Measurements from ENCODE around the gene BATF. TPM values are rescaled to one million over a fixed set of nuclear protein-coding genes. Genes with fewer than 3 reads are reported as not detected.

BATF gene
- total and polyA plus RNA-seq, 2 experiments from 2014 or later, result not detected

DNA sequence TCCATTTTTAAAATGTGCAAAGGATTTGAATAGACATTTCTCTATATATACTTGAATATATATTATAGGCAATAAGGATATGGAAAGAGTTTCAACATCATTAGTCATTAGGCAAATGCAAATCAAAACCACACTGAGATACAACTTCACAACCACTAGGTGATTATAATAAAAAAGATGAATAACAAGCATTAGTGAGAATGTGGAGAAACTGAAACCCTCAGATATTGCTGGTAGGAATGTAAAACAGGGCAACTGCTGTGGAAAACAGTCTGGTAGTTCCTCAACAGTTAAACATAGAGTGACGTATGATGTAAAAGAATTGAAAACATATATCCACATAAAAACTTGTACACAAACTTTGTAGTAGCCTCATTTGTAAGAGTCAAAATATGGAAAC lies 11.7 kb upstream of the BATF start (continued):
- TF ChIP-seq, protein P1, sequence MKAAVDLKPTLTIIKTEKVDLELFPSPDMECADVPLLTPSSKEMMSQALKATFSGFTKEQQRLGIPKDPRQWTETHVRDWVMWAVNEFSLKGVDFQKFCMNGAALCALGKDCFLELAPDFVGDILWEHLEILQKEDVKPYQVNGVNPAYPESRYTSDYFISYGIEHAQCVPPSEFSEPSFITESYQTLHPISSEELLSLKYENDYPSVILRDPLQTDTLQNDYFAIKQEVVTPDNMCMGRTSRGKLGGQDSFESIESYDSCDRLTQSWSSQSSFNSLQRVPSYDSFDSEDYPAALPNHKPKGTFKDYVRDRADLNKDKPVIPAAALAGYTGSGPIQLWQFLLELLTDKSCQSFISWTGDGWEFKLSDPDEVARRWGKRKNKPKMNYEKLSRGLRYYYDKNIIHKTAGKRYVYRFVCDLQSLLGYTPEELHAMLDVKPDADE (IDR thresholded peaks at IDR 0.05), result no peak
- no peak for TF ChIP-seq EZH2phosphoT487 (IDR thresholded peaks at IDR 0.05; ENCODE audit: unreplicated experiment)
- TF ChIP-seq ZNF114 (CRISPR knock-in tag; IDR thresholded peaks at IDR 0.05), result no peak
- TF ChIP-seq, protein P2, sequence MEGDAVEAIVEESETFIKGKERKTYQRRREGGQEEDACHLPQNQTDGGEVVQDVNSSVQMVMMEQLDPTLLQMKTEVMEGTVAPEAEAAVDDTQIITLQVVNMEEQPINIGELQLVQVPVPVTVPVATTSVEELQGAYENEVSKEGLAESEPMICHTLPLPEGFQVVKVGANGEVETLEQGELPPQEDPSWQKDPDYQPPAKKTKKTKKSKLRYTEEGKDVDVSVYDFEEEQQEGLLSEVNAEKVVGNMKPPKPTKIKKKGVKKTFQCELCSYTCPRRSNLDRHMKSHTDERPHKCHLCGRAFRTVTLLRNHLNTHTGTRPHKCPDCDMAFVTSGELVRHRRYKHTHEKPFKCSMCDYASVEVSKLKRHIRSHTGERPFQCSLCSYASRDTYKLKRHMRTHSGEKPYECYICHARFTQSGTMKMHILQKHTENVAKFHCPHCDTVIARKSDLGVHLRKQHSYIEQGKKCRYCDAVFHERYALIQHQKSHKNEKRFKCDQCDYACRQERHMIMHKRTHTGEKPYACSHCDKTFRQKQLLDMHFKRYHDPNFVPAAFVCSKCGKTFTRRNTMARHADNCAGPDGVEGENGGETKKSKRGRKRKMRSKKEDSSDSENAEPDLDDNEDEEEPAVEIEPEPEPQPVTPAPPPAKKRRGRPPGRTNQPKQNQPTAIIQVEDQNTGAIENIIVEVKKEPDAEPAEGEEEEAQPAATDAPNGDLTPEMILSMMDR (conservative IDR thresholded peaks at IDR 0.05; ENCODE audit: low read depth in 2 of 2), result no peak

DNA sequence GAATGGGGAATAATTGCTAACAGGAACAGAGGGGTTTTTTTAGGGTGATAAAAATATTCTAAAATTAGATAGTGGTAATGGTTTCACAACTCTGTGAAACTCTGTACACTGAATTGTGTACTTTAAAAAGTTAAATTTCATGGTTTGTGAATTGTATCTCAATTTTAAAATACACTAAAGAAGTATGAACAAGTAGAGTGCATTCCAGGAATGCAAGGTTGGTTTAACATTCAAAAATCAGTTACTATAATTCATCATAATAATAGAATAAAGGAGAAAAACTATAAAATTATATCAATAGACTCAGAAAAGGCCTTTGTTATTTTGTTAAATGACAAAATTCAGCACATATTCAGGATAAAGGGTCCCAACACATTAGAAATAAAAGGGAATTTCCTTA lies 11.1 kb upstream of the BATF start:
- ATAC-seq, result no peak
- H3K4me2 ChIP-seq, result no peak overlapping the region

DNA sequence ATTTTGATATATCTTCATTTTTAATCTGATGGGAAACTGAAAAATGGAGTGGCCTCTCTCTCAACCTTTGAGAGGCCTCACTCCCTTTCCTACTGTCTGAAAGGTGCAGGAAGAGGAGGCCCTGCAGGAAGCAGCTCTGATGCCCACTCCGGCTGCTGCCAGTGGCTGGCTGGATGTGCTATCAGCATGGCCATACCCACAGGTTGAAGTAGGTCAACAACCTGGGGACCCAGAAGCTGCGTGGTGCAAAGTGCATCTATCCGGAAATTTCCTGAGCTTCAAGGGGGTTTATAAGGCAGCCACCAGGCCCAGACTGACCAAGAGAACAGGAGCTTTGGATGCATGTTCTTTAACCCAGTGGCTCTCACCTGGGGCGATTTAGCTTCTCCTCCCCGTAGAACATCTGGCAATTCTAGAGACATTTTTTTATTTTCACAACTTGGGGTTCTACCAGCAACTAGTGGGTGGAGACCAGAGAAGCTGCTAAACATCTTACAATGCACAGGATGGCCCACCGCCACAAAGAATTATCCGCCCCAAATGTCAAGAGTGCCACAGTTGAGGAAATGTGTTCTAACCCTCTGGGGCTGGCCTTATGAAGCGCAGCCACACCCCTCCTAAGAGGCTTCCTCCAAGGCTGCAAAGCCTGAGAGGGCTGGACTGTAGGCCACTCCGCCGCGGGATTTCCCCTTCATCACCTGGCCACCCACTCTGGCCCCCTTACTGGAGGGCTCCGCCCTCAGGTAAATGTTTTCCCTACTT lies 8.2 kb upstream of the BATF start:
- peak; percentile 56 for ATAC-seq
- Histone ChIP-seq H3K79me2 (replicated peaks; ENCODE audit: insufficient read depth) (no peaks in the 10 kb centered on the region), H3K4me3 (no peak overlapping the region), H3K36me3 (ENCODE audit: insufficient read depth) (no peaks in the 10 kb centered on the region), H3K27ac (ENCODE audit: low read depth) (no peak overlapping the region), H4K20me1 (replicated peaks; ENCODE audit: insufficient read depth) (no peaks in the 10 kb centered on the region), H2AFZ (0 out of 2 replicates have a peak overlapping the region, but pooled peaks have one; percentile 97), H3K4me2 (no peak overlapping the region), H3K4me1 (ENCODE audit: insufficient read depth) (peaks cover 11% of the 10 kb centered on the region), H3K27me3 (ENCODE audit: insufficient read depth) (no peaks in the 10 kb centered on the region), H3F3A (replicated peaks; ENCODE audit: low read depth) (0 out of 2 replicates have a peak, but pooled peaks cover 3% of the 10 kb centered on the region), H3K9me2 (ENCODE audit: insufficient read depth) (no peaks in the 10 kb centered on the region)
- peak; percentile 21 for DNase-seq (ENCODE audit: low spot score)
- Mint-ChIP-seq H3K36me3 (ENCODE audit: low read depth) (no peaks in the 10 kb centered on the region), H3K27me3 (ENCODE audit: insufficient read depth, low read depth, poor library complexity) (peaks cover 3% of the 10 kb centered on the region), H3K27ac (no peak overlapping the region), H3K4me3 (no peak overlapping the region), H3K9me3 (peaks cover 4% of the 10 kb centered on the region; the same call in 2 of the 3 replicates), H3K4me1 (peaks cover 9% of the 10 kb centered on the region; the same call in 2 of the 3 replicates)
- TF ChIP-seq CREB1 (CRISPR knock-in tag; IDR thresholded peaks at IDR 0.05; ENCODE audit: low read depth) (no peak), JUNB (IDR thresholded peaks at IDR 0.05; ENCODE audit: unreplicated experiment) (no peak), EZH2phosphoT487 (IDR thresholded peaks at IDR 0.05; ENCODE audit: unreplicated experiment) (no peak)
- TF ChIP-seq, protein P3, sequence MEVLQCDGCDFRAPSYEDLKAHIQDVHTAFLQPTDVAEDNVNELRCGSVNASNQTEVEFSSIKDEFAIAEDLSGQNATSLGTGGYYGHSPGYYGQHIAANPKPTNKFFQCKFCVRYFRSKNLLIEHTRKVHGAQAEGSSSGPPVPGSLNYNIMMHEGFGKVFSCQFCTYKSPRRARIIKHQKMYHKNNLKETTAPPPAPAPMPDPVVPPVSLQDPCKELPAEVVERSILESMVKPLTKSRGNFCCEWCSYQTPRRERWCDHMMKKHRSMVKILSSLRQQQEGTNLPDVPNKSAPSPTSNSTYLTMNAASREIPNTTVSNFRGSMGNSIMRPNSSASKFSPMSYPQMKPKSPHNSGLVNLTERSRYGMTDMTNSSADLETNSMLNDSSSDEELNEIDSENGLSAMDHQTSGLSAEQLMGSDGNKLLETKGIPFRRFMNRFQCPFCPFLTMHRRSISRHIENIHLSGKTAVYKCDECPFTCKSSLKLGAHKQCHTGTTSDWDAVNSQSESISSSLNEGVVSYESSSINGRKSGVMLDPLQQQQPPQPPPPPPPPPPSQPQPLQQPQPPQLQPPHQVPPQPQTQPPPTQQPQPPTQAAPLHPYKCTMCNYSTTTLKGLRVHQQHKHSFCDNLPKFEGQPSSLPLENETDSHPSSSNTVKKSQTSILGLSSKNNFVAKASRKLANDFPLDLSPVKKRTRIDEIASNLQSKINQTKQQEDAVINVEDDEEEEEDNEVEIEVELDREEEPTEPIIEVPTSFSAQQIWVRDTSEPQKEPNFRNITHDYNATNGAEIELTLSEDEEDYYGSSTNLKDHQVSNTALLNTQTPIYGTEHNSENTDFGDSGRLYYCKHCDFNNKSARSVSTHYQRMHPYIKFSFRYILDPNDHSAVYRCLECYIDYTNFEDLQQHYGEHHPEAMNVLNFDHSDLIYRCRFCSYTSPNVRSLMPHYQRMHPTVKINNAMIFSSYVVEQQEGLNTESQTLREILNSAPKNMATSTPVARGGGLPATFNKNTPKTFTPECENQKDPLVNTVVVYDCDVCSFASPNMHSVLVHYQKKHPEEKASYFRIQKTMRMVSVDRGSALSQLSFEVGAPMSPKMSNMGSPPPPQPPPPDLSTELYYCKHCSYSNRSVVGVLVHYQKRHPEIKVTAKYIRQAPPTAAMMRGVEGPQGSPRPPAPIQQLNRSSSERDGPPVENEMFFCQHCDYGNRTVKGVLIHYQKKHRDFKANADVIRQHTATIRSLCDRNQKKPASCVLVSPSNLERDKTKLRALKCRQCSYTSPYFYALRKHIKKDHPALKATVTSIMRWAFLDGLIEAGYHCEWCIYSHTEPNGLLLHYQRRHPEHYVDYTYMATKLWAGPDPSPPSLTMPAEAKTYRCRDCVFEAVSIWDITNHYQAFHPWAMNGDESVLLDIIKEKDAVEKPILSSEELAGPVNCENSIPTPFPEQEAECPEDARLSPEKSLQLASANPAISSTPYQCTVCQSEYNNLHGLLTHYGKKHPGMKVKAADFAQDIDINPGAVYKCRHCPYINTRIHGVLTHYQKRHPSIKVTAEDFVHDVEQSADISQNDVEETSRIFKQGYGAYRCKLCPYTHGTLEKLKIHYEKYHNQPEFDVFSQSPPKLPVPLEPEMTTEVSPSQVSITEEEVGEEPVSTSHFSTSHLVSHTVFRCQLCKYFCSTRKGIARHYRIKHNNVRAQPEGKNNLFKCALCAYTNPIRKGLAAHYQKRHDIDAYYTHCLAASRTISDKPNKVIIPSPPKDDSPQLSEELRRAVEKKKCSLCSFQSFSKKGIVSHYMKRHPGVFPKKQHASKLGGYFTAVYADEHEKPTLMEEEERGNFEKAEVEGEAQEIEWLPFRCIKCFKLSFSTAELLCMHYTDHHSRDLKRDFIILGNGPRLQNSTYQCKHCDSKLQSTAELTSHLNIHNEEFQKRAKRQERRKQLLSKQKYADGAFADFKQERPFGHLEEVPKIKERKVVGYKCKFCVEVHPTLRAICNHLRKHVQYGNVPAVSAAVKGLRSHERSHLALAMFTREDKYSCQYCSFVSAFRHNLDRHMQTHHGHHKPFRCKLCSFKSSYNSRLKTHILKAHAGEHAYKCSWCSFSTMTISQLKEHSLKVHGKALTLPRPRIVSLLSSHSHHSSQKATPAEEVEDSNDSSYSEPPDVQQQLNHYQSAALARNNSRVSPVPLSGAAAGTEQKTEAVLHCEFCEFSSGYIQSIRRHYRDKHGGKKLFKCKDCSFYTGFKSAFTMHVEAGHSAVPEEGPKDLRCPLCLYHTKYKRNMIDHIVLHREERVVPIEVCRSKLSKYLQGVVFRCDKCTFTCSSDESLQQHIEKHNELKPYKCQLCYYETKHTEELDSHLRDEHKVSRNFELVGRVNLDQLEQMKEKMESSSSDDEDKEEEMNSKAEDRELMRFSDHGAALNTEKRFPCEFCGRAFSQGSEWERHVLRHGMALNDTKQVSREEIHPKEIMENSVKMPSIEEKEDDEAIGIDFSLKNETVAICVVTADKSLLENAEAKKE (CRISPR knock-in tag; IDR thresholded peaks at IDR 0.05), result no peak

More for the DNA sequence above, 11.1 kb upstream of the BATF start:
- Histone ChIP-seq H3K27ac (ENCODE audit: low read depth) (no peak overlapping the region), H3K79me2 (replicated peaks; ENCODE audit: insufficient read depth) (no peaks in the 10 kb centered on the region), H3K27me3 (ENCODE audit: insufficient read depth) (no peaks in the 10 kb centered on the region), H3K4me3 (no peak overlapping the region), H3K36me3 (ENCODE audit: insufficient read depth) (no peaks in the 10 kb centered on the region), H3K9me2 (ENCODE audit: insufficient read depth) (no peaks in the 10 kb centered on the region), H2AFZ (no peak overlapping the region), H3F3A (replicated peaks; ENCODE audit: low read depth) (0 out of 2 replicates have a peak, but pooled peaks cover 3% of the 10 kb centered on the region), H3K4me1 (ENCODE audit: insufficient read depth) (peaks cover 11% of the 10 kb centered on the region), H4K20me1 (replicated peaks; ENCODE audit: insufficient read depth) (no peaks in the 10 kb centered on the region)
- no peak for TF ChIP-seq EZH2phosphoT487 (IDR thresholded peaks at IDR 0.05; ENCODE audit: unreplicated experiment)
- Mint-ChIP-seq H3K9me3 (peaks cover 7% of the 10 kb centered on the region), H3K4me1 (peaks cover 9% of the 10 kb centered on the region; the same call in 2 of the 3 replicates), H3K27ac (no peak overlapping the region), H3K4me3 (no peak overlapping the region), H3K27me3 (ENCODE audit: insufficient read depth, low read depth, poor library complexity) (no peaks in the 10 kb centered on the region), H3K36me3 (ENCODE audit: low read depth) (no peaks in the 10 kb centered on the region)
- DNase-seq (ENCODE audit: low spot score), result no peak

Measured in GM23338 (cell line).